ENCODE results near the gene BATF.

BATF gene

DNA sequence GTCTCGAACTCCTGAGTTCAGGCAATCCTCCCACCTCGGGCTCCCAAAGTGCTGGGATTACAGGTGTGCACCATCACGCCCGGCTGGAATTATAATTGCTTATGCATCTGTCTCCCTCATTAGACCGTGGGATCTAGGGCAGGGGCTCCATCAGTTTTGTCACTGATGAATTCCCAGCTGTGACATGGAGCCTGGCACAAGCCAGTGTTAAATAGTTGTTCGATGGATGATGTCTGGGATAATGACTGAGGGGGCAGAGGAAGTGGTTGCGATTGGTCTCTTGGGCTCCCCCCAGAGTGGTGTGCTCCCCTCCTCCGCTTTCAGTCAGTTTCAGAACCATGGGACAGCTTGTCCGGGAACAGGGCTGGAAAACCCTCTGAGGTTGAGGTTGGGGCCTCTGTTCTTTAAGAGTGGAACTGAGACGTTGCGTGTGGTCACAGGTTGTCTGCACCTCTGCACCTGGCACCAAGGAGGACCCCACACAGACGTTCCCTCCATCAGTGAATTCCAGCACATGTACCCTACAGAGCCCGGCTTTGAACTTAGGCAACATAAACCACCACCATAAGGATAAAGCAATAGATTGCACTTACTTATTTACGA lies 30.8 kb upstream of the BATF start:
- H3K27ac ChIP-seq, result no peak overlapping the region
- TF ChIP-seq, protein P1, sequence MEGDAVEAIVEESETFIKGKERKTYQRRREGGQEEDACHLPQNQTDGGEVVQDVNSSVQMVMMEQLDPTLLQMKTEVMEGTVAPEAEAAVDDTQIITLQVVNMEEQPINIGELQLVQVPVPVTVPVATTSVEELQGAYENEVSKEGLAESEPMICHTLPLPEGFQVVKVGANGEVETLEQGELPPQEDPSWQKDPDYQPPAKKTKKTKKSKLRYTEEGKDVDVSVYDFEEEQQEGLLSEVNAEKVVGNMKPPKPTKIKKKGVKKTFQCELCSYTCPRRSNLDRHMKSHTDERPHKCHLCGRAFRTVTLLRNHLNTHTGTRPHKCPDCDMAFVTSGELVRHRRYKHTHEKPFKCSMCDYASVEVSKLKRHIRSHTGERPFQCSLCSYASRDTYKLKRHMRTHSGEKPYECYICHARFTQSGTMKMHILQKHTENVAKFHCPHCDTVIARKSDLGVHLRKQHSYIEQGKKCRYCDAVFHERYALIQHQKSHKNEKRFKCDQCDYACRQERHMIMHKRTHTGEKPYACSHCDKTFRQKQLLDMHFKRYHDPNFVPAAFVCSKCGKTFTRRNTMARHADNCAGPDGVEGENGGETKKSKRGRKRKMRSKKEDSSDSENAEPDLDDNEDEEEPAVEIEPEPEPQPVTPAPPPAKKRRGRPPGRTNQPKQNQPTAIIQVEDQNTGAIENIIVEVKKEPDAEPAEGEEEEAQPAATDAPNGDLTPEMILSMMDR (IDR thresholded peaks at IDR 0.05), result no peak
- peaks cover 3 to 16% of the 10 kb centered on the region in 2 experiments for H3K4me1 ChIP-seq (ENCODE audit: control insufficient read depth in 1 of 2, insufficient read depth in 1 of 2, low read depth in 1 of 2, low read length in 1 of 2)
- no peaks in the 10 kb centered on the region for H3K9me3 ChIP-seq
- H3K4me3 ChIP-seq (ENCODE audit: low read depth in 1 of 2, low read length in 1 of 2), result no peak overlapping the region
- no peaks in the 10 kb centered on the region for H3K36me3 ChIP-seq
- H3K27me3 ChIP-seq, result no peaks in the 10 kb centered on the region

DNA sequence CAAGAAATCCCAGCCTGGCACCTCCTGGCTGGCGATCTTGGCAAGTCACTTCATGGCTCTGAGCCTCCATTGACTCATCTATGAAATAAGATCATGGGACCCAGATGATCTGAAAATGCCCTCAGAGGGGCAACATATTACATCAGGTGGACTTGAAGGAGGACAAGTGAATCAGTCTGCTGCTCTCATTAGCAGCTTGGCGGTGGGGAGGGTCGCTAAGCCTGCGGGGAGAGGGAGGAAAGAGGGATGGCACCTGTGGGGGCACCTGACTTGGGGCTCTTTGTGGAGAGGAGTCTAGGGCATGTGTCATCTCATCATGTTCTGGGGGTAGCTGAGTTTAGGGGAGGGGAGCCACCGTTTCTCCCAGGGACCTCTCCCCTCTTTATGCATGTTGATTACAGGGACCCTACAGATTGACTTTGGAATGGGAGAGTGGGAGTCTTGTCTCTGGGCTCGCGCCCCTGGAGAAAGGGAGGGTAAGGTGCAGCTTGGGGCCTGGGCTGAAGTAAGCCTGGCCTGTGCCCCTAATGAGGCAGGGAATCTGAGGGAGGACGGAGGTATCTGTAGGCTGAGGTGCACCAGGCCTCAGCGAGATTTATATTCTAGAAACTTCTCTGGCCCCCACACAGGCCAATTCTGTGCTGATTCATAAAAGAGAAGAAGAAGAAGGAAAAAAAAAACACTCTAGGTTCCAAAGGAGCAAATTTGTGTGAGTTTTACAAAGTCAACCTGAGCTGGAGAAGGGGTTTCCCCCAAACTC lies 29.3 kb upstream of the BATF start:
- TF ChIP-seq, protein P1 (IDR thresholded peaks at IDR 0.05), result no peak

DNA sequence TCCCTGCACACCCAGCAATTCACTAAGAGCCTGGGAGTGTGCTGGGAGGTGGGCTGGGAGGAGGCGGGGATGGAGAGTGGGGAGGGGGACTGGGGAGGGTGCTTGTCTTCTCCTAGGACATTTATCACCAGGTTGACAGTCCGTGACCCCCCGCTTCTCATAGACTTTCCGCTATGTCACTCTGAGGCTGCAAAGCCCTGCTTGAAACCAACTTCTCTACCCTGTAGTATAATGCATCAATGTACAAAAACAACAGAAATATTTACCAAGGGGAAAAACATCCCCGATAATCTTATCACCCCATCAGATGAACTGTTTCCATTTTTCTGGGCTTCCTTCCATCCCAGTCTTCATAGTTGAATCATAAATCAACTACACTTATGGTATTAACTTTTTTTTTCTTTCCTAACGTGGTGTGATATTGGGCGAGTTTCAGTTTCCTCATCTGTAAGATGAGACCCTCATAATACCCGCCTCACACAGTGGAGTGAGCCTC lies 28.6 kb upstream of the BATF start:
- Histone ChIP-seq H3K27me3 (no peaks in the 10 kb centered on the region), H3K36me3 (no peaks in the 10 kb centered on the region), H3K4me1 (ENCODE audit: control insufficient read depth in 1 of 2, insufficient read depth in 1 of 2, low read depth in 1 of 2, low read length in 1 of 2) (peaks cover 2 to 13% of the 10 kb centered on the region in 2 experiments), H3K9me3 (no peaks in the 10 kb centered on the region), H3K4me3 (ENCODE audit: low read depth in 1 of 2, low read length in 1 of 2) (no peak overlapping the region), H3K27ac (no peak overlapping the region)
- TF ChIP-seq, protein P1 (IDR thresholded peaks at IDR 0.05), result no peak

More for the DNA sequence above, 29.3 kb upstream of the BATF start:
- no peaks in the 10 kb centered on the region for H3K27me3 ChIP-seq
- no peaks in the 10 kb centered on the region for H3K36me3 ChIP-seq
- H3K4me3 ChIP-seq (ENCODE audit: low read depth in 1 of 2, low read length in 1 of 2), result no peak overlapping the region
- H3K4me1 ChIP-seq (ENCODE audit: control insufficient read depth in 1 of 2, insufficient read depth in 1 of 2, low read depth in 1 of 2, low read length in 1 of 2), result peaks cover 3 to 16% of the 10 kb centered on the region in 2 experiments
- H3K9me3 ChIP-seq, result no peaks in the 10 kb centered on the region
- H3K27ac ChIP-seq, result no peak overlapping the region

DNA sequence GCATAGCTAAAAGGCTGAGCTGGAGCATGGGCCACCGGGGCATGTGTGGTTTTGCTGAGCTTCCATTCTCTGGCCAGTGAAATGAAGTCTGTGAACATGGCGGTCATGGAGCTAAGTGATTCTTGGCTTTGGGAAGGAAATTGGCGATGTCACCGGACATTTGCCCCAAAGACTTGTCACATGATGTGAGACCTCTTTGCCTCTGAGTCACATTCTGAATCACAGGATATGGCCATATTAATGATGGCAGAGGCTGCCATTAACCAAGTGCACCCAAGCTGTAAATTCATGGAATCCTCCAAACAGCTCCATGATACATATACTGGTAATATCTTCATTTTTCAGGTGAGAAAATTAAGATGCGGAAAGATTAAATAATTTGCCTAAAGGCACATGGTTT lies 27.4 kb upstream of the BATF start:
- peaks cover 0 to 12% of the 10 kb centered on the region in 2 experiments for H3K4me1 ChIP-seq (ENCODE audit: control insufficient read depth in 1 of 2, insufficient read depth in 1 of 2, low read depth in 1 of 2, low read length in 1 of 2)
- H3K4me3 ChIP-seq (ENCODE audit: low read depth in 1 of 2, low read length in 1 of 2), result no peak overlapping the region
- H3K27ac ChIP-seq, result no peak overlapping the region
- no peaks in the 10 kb centered on the region for H3K9me3 ChIP-seq
- no peaks in the 10 kb centered on the region for H3K36me3 ChIP-seq
- TF ChIP-seq, protein P1 (IDR thresholded peaks at IDR 0.05), result no peak
- no peaks in the 10 kb centered on the region for H3K27me3 ChIP-seq

DNA sequence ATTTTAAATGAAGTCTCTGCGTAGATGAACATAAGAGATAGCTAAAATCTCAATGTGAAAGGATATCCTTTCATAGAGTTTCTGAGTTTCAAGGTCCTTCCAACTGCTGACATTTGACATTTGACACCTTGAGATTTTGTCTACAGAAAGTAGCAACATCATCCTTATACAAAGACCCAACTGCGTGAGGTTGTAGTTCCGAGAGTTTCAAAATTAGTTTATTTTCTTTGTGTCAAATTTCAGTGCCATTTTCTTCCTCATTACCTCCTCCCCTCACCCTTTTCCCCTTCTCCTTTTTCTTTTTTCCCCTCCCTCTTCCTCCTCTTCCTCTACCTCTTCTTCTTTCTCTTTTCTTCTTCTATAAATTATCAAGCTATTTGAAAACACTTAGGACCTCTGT lies 26.9 kb upstream of the BATF start:
- H3K36me3 ChIP-seq, result no peaks in the 10 kb centered on the region
- TF ChIP-seq, protein P1 (IDR thresholded peaks at IDR 0.05), result no peak
- no peak overlapping the region for H3K27ac ChIP-seq
- no peak overlapping the region for H3K4me3 ChIP-seq (ENCODE audit: low read depth in 1 of 2, low read length in 1 of 2)
- peaks cover 0 to 12% of the 10 kb centered on the region in 2 experiments for H3K4me1 ChIP-seq (ENCODE audit: control insufficient read depth in 1 of 2, insufficient read depth in 1 of 2, low read depth in 1 of 2, low read length in 1 of 2)
- no peaks in the 10 kb centered on the region for H3K9me3 ChIP-seq
- no peaks in the 10 kb centered on the region for H3K27me3 ChIP-seq
